Peyer's patch (tissue), 4 donors: ENCODE measurements around the gene ARFIP1.

Source experiments
- CTCF ChIP-seq, 6 experiments: fragments of 450-650 bp in 4 of 6; fragments of 200-600 bp in 2 of 6; sonication (generic) in 1 of 6; IDR thresholded peaks; one replicate each; pipeline ENCODE4 v1.5.1; 2017 to 2019; ENCODE audit warnings: antibody characterized with exemption in 6 of 6, mild to moderate bottlenecking in 3 of 6, moderate library complexity in 1 of 6
- POLR2A ChIP-seq, 2 donors: fragments of 450-650 bp; IDR thresholded peaks; one replicate each; pipeline ENCODE4 v1.5.1; 2017; ENCODE audit warnings: antibody characterized with exemption in 2 of 2, mild to moderate bottlenecking in 2 of 2, moderate library complexity in 2 of 2

DNA sequence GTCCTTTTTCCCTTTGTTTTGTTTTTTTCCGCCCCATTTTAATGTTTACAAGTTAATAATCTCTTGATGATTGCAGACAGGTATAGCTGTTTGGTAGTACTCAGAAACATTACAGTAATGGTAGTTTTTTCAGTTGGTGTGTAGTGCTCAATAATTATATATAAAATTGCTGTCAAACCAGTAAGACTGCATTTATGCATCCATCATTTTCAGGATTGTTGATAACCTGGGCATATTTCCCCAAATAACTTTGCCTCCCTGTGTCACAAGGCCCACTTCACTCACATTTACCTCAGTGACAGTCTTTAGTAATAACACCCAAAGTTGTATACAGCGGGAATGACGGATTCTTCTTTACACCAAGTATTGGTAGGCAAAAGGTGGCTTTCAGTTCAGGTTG lies 16.1 kb downstream of the ARFIP1 start:
- TF ChIP-seq CTCF (IDR thresholded peaks at IDR 0.05) (no peak), POLR2A (IDR thresholded peaks at IDR 0.05) (no peak)
